HepG2 (cell line): Measurements from ENCODE around the gene C4orf36. TPM values are rescaled to one million over a fixed set of nuclear protein-coding genes. Genes with fewer than 3 reads are reported as not detected.

ENCODE experiments used
- ATF7-NPFF ChIP-seq: sonication (generic); formaldehyde crosslinking; IDR thresholded peaks from 2 replicates; pipeline ENCODE4 v1.8.1; 2023; ENCODE audit warnings: mild to moderate bottlenecking, low read depth, missing genetic modification reagents, moderate library complexity
- CBX5 ChIP-seq: sonication (generic); formaldehyde crosslinking; IDR thresholded peaks from 2 replicates; pipeline ENCODE4 v1.4.0; 2020; ENCODE audit warnings: missing genetic modification reagents, borderline replicate concordance
- CHD4 ChIP-seq: fragments of 200-600 bp; sonication (generic); IDR thresholded peaks from 2 replicates; pipeline ENCODE4 v1.7.0; 2017; ENCODE audit warnings: mild to moderate bottlenecking, low read length, borderline replicate concordance
- ELF1 ChIP-seq: sonication (generic); formaldehyde crosslinking; IDR thresholded peaks from 2 replicates; pipeline ENCODE4 v1.4.0; 2020; ENCODE audit warnings: missing genetic modification reagents
- ELF4 ChIP-seq: sonication (generic); formaldehyde crosslinking; IDR thresholded peaks from 2 replicates; pipeline ENCODE4 v1.5.0; 2020; ENCODE audit warnings: missing genetic modification reagents, mild to moderate bottlenecking, moderate library complexity, borderline replicate concordance
- GATAD1 ChIP-seq: IDR thresholded peaks from 2 replicates; pipeline ENCODE4 v1.6.1; 2016; ENCODE audit warnings: missing genetic modification reagents, missing compliant biosample characterization
- KMT2A ChIP-seq: sonication (generic); formaldehyde crosslinking; IDR thresholded peaks from 2 replicates; pipeline ENCODE4 v1.4.0; 2020; ENCODE audit warnings: missing genetic modification reagents
- MAFK ChIP-seq, 2 experiments: IDR thresholded peaks in 1 of 2; conservative IDR thresholded peaks in 1 of 2; 2 replicates each; pipeline ENCODE4 v1.6.1; 2011; ENCODE audit warnings: improper control_type of control experiment in 2 of 2, low read length in 2 of 2
- NFIC ChIP-seq: IDR thresholded peaks from 2 replicates; pipeline ENCODE4 v1.6.1; 2012; ENCODE audit warnings: mild to moderate bottlenecking, low read length, inconsistent platforms
- NFYC ChIP-seq: IDR thresholded peaks from 2 replicates; pipeline ENCODE4 v1.6.1; 2016; ENCODE audit warnings: missing genetic modification reagents, missing compliant biosample characterization
- NR2C2 ChIP-seq: sonication (generic); formaldehyde crosslinking; IDR thresholded peaks from 2 replicates; pipeline ENCODE4 v1.4.0; 2020; ENCODE audit warnings: missing genetic modification reagents, mild to moderate bottlenecking, moderate library complexity, borderline replicate concordance
- PHF5A ChIP-seq: IDR thresholded peaks from one replicate; pipeline ENCODE4 v1.6.1; 2018; ENCODE audit warnings: low read depth, missing genetic modification reagents; ENCODE audit not compliant: unreplicated experiment
- RBM22 ChIP-seq: fragments of 200-400 bp; formaldehyde crosslinking; optimal IDR thresholded peaks from 2 replicates; pipeline ENCODE3; 2017; ENCODE audit warnings: mild to moderate bottlenecking, low read length, moderate library complexity
- TEAD2 ChIP-seq: sonication (generic); formaldehyde crosslinking; IDR thresholded peaks from 2 replicates; pipeline ENCODE4 v1.9.0; 2021; ENCODE audit warnings: missing genetic modification reagents
- ZBTB8A ChIP-seq: sonication (generic); formaldehyde crosslinking; IDR thresholded peaks from 2 replicates; pipeline ENCODE4 v1.4.0; 2020; ENCODE audit warnings: mild to moderate bottlenecking, low read depth, missing genetic modification reagents, borderline replicate concordance
- ZFP82 ChIP-seq: sonication (generic); formaldehyde crosslinking; IDR thresholded peaks from 2 replicates; pipeline ENCODE4 v1.5.1; 2020; ENCODE audit warnings: mild to moderate bottlenecking, missing genetic modification reagents, borderline replicate concordance
- ZNF12 ChIP-seq: sonication (generic); formaldehyde crosslinking; IDR thresholded peaks from 2 replicates; pipeline ENCODE4 v1.5.0; 2020; ENCODE audit warnings: missing genetic modification reagents
- ZNF234 ChIP-seq: sonication (generic); formaldehyde crosslinking; conservative IDR thresholded peaks from 2 replicates; pipeline ENCODE4 v1.5.1; 2020; ENCODE audit warnings: mild to moderate bottlenecking, missing genetic modification reagents
- ZNF329 ChIP-seq: sonication (generic); formaldehyde crosslinking; IDR thresholded peaks from 2 replicates; pipeline ENCODE4 v1.9.0; 2021; ENCODE audit warnings: low read depth, mild to moderate bottlenecking, missing genetic modification reagents
- ZNF331 ChIP-seq: sonication (generic); formaldehyde crosslinking; IDR thresholded peaks from 2 replicates; pipeline ENCODE4 v1.4.0; 2020; ENCODE audit warnings: missing genetic modification reagents
- ZNF335 ChIP-seq: sonication (generic); formaldehyde crosslinking; IDR thresholded peaks from 2 replicates; pipeline ENCODE4 v1.4.0; 2020; ENCODE audit warnings: missing genetic modification reagents
- ZNF343 ChIP-seq: sonication (generic); formaldehyde crosslinking; IDR thresholded peaks from 2 replicates; pipeline ENCODE4 v1.4.0; 2020; ENCODE audit warnings: mild to moderate bottlenecking, missing genetic modification reagents
- ZNF598 ChIP-seq: sonication (generic); formaldehyde crosslinking; IDR thresholded peaks from 2 replicates; pipeline ENCODE4 v1.5.1; 2020; ENCODE audit warnings: mild to moderate bottlenecking, missing genetic modification reagents, borderline replicate concordance
- polyA plus RNA-seq, 8 experiments: library from polyadenylated mRNA; depleted of rRNA in 3 of 8; stranded (reverse) in 7 of 8; unstranded in 1 of 8; fragments of >200 nt; fragmentation: Illumina TruSeq in 4 of 8; extraction: Trizol in 4 of 8; gene quantifications; 2 replicates each; pipeline versions ENCODE4 v1.2.1 to v1.2.3, GENCODE V29; 2011 to 2016; ENCODE audit warnings: low read depth in 4 of 8, missing spikeins in 1 of 8, mixed read lengths in 1 of 8; ENCODE audit not compliant: insufficient read depth in 1 of 8
- total RNA-seq, 5 experiments: library from RNA; depleted of rRNA; stranded (reverse); fragments of >200 nt; fragmentation: Illumina TruSeq; extraction: Trizol; gene quantifications; 2 replicates each; pipeline ENCODE4 v1.2.3, GENCODE V29; 2016; ENCODE audit warnings: low read depth in 1 of 5
- TF ChIP-seq, protein P1 (sequence below): sonication (generic); formaldehyde crosslinking; IDR thresholded peaks from 2 replicates; pipeline ENCODE4 v1.8.0; 2022; ENCODE audit warnings: mild to moderate bottlenecking, missing genetic modification reagents; ENCODE audit not compliant: insufficient replicate concordance
- TF ChIP-seq, protein P2 (sequence below): sonication (generic); formaldehyde crosslinking; IDR thresholded peaks from 2 replicates; pipeline ENCODE4 v1.4.0; 2020; ENCODE audit warnings: missing genetic modification reagents
- TF ChIP-seq, protein P3 (sequence below): sonication (generic); formaldehyde crosslinking; IDR thresholded peaks from 2 replicates; pipeline ENCODE4 v1.4.0; 2020; ENCODE audit warnings: missing genetic modification reagents, borderline replicate concordance
- TF ChIP-seq, protein P4 (sequence below): sonication (generic); formaldehyde crosslinking; IDR thresholded peaks from 2 replicates; pipeline ENCODE4 v1.4.0; 2020; ENCODE audit warnings: missing genetic modification reagents, low read depth, mild to moderate bottlenecking, borderline replicate concordance

Gene C4orf36
- total and polyA plus RNA-seq, 2 of the 13 experiments (the other 11 are each of a cell fraction or from before 2014, with no cell fraction given), result 0.63 TPM; not detected in 1

DNA sequence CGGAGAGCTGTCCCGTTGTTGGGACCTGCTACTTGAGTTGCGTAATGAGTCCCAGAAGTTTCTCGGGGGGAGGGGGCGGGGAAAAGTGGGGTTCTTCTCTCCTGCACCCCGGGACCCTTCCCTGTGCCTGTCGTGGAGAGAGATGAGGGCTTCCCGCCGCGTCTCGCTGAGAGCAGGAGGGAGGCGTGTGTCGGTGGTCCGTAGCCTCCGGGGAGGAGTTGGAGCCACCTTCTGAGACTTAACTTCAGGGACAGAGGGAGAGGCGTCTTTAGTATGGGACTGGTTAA lies 43.3 kb upstream of the C4orf36 start (continued):
- no peak for TF ChIP-seq ZNF335 (CRISPR knock-in tag)
- no peak for TF ChIP-seq NFIC
- TF ChIP-seq TEAD2 (CRISPR knock-in tag), result no peak
- TF ChIP-seq KMT2A (CRISPR knock-in tag), result no peak
- TF ChIP-seq ZNF343 (CRISPR knock-in tag), result no peak
- TF ChIP-seq ZBTB8A, result no peak
- TF ChIP-seq PHF5A (CRISPR knock-in tag), result no peak
- TF ChIP-seq, protein P1, sequence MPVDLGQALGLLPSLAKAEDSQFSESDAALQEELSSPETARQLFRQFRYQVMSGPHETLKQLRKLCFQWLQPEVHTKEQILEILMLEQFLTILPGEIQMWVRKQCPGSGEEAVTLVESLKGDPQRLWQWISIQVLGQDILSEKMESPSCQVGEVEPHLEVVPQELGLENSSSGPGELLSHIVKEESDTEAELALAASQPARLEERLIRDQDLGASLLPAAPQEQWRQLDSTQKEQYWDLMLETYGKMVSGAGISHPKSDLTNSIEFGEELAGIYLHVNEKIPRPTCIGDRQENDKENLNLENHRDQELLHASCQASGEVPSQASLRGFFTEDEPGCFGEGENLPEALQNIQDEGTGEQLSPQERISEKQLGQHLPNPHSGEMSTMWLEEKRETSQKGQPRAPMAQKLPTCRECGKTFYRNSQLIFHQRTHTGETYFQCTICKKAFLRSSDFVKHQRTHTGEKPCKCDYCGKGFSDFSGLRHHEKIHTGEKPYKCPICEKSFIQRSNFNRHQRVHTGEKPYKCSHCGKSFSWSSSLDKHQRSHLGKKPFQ (CRISPR knock-in tag), result no peak
- TF ChIP-seq MAFK (conservative IDR thresholded peaks at IDR 0.05 in 1 of 2, IDR thresholded peaks at IDR 0.05 in 1 of 2; ENCODE audit: low read length in 2 of 2), result no peak
- TF ChIP-seq CBX5 (CRISPR knock-in tag), result no peak; the same call in 1 of the 2 replicates
- TF ChIP-seq ZNF598 (CRISPR knock-in tag), result no peak
- TF ChIP-seq ZNF234 (CRISPR knock-in tag), result no peak
- TF ChIP-seq GATAD1 (CRISPR knock-in tag), result no peak
- no peak for TF ChIP-seq NFYC (CRISPR knock-in tag)
- TF ChIP-seq, protein P2, sequence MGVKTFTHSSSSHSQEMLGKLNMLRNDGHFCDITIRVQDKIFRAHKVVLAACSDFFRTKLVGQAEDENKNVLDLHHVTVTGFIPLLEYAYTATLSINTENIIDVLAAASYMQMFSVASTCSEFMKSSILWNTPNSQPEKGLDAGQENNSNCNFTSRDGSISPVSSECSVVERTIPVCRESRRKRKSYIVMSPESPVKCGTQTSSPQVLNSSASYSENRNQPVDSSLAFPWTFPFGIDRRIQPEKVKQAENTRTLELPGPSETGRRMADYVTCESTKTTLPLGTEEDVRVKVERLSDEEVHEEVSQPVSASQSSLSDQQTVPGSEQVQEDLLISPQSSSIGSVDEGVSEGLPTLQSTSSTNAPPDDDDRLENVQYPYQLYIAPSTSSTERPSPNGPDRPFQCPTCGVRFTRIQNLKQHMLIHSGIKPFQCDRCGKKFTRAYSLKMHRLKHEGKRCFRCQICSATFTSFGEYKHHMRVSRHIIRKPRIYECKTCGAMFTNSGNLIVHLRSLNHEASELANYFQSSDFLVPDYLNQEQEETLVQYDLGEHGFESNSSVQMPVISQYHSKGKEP (CRISPR knock-in tag), result no peak
- 0 out of 2 replicates have a peak, but pooled peaks have one; percentile 49 for TF ChIP-seq ZNF329 (CRISPR knock-in tag)
- no peak for TF ChIP-seq NR2C2 (CRISPR knock-in tag)
- TF ChIP-seq ZNF12 (CRISPR knock-in tag), result no peak
- no peak for TF ChIP-seq ELF1 (CRISPR knock-in tag)
- no peak for TF ChIP-seq RBM22
- no peak for TF ChIP-seq ATF7-NPFF (CRISPR knock-in tag)
- TF ChIP-seq ELF4 (CRISPR knock-in tag), result no peak
- TF ChIP-seq, protein P3, sequence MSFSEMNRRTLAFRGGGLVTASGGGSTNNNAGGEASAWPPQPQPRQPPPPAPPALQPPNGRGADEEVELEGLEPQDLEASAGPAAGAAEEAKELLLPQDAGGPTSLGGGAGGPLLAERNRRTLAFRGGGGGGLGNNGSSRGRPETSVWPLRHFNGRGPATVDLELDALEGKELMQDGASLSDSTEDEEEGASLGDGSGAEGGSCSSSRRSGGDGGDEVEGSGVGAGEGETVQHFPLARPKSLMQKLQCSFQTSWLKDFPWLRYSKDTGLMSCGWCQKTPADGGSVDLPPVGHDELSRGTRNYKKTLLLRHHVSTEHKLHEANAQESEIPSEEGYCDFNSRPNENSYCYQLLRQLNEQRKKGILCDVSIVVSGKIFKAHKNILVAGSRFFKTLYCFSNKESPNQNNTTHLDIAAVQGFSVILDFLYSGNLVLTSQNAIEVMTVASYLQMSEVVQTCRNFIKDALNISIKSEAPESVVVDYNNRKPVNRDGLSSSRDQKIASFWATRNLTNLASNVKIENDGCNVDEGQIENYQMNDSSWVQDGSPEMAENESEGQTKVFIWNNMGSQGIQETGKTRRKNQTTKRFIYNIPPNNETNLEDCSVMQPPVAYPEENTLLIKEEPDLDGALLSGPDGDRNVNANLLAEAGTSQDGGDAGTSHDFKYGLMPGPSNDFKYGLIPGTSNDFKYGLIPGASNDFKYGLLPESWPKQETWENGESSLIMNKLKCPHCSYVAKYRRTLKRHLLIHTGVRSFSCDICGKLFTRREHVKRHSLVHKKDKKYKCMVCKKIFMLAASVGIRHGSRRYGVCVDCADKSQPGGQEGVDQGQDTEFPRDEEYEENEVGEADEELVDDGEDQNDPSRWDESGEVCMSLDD, result no peak
- TF ChIP-seq ZFP82, result 0 out of 2 replicates have a peak, but pooled peaks have one; percentile 4
- no peak for TF ChIP-seq ZNF331
- TF ChIP-seq, protein P4, sequence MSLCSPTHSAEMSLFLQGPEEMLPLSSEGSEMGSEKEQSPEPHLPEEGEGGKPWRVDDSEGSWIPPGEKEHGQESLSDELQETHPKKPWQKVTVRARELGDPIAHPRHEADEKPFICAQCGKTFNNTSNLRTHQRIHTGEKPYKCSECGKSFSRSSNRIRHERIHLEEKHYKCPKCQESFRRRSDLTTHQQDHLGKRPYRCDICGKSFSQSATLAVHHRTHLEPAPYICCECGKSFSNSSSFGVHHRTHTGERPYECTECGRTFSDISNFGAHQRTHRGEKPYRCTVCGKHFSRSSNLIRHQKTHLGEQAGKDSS (CRISPR knock-in tag), result no peak
- TF ChIP-seq CHD4, result no peak
